GM12891 (cell line): ENCODE data around the gene PRR7. TPM values are rescaled to one million over a fixed set of nuclear protein-coding genes. Genes with fewer than 3 reads are reported as not detected.

Source experiments
- DNase-seq: peaks from one replicate; pipeline ENCODE4 v3.0.0; 2011; ENCODE audit warnings: low spot score; ENCODE audit not compliant: insufficient read length
- FAIRE-seq: peaks from 2 replicates; lab custom pipeline; 2011; peaks lifted over from hg19 to GRCh38; lab: Jason Lieb, UNC
- PAX5 ChIP-seq: IDR thresholded peaks from 2 replicates; pipeline ENCODE4 v1.6.1; 2011; ENCODE audit warnings: low read length, moderate library complexity, mild to moderate bottlenecking; ENCODE audit not compliant: insufficient read depth, severe bottlenecking
- POLR2A ChIP-seq: IDR thresholded peaks from 2 replicates; pipeline ENCODE4 v1.6.1; 2011; ENCODE audit warnings: low read depth, low read length, control low read depth
- POLR2AphosphoS5 ChIP-seq: IDR thresholded peaks from 2 replicates; pipeline ENCODE4 v1.6.1; 2011; ENCODE audit warnings: low read depth, low read length, control low read depth
- POU2F2 ChIP-seq: IDR thresholded peaks from 2 replicates; pipeline ENCODE4 v1.6.1; 2011; ENCODE audit warnings: low read depth, mild to moderate bottlenecking, control low read depth, low read length, moderate library complexity
- SPI1 ChIP-seq: IDR thresholded peaks from 2 replicates; pipeline ENCODE4 v1.6.1; 2011; ENCODE audit warnings: low read depth, low read length, control low read depth
- TAF1 ChIP-seq: IDR thresholded peaks from 2 replicates; pipeline ENCODE4 v1.6.1; 2011; ENCODE audit warnings: low read depth, low read length, control low read depth
- polyA plus RNA-seq: library from polyadenylated mRNA; unstranded; fragments of >200 nt; gene quantifications from one replicate; pipeline ENCODE4 v1.2.1, GENCODE V29; 2012; ENCODE audit warnings: low read depth, missing spikeins, inconsistent platforms; ENCODE audit not compliant: missing spikeins

PRR7 gene
- polyA plus RNA-seq, result 8.4 TPM

- FAIRE-seq, result no peak
- DNase-seq, result peak; percentile 92
- TF ChIP-seq PAX5 (peak; percentile 23), TAF1 (peak; percentile 16; the same call in 1 of the 2 replicates), SPI1 (no peak), POLR2A (peak; percentile 89; the same call in 1 of the 2 replicates), POU2F2 (peak; percentile 56; the same call in 1 of the 2 replicates), POLR2AphosphoS5 (peak; percentile 93)
Observed at GRCh38 chr5:177446200-177447065, at the start of gene PRR7. TSS of gene PRR7 (plus strand) at chr5:177446814. CDS start at chr5:177455068, 8,254 bp downstream.

- DNase-seq (no peak), FAIRE-seq (no peak)
- TF ChIP-seq POLR2AphosphoS5 (no peak), POU2F2 (no peak), SPI1 (no peak), TAF1 (no peak), PAX5 (no peak), POLR2A (no peak)
Observed at GRCh38 chr5:177397875-177398390, 48.7 kb upstream of the PRR7 start.

- FAIRE-seq, result no peak
- DNase-seq, result no peak
- no peak for TF ChIP-seq POLR2AphosphoS5
Observed at GRCh38 chr5:177399997-177400868, 46.4 kb upstream of the PRR7 start, which contains the start of gene PFN3. TSS of gene PFN3 (minus strand) at chr5:177400661. CDS start at chr5:177400576, 85 bp downstream.

GRCh38 chr5:177402271-177403043 is 44.2 kb upstream of the PRR7 start:
- FAIRE-seq (peak; percentile 87), DNase-seq (peak; percentile 67)
- TF ChIP-seq PAX5 (no peak), POLR2A (no peak), TAF1 (no peak), POU2F2 (no peak), POLR2AphosphoS5 (no peak), SPI1 (no peak)

GRCh38 chr5:177403102-177403791 is 43.4 kb upstream of the PRR7 start:
- no peak for TF ChIP-seq POU2F2
- no peak for TF ChIP-seq TAF1
- TF ChIP-seq SPI1, result no peak
- no peak for TF ChIP-seq PAX5
- DNase-seq (peak; percentile 72), FAIRE-seq (no peak)

GRCh38 chr5:177403792-177404640 is 42.6 kb upstream of the PRR7 start:
- TF ChIP-seq POU2F2 (0 out of 2 replicates have a peak, but pooled peaks have one; percentile 37), POLR2A (no peak), SPI1 (peak; percentile 34; the same call in 1 of the 2 replicates), TAF1 (no peak), POLR2AphosphoS5 (no peak), PAX5 (peak; percentile 12)
- FAIRE-seq, result peak; percentile 100
- DNase-seq, result peak; percentile 96

- FAIRE-seq (peak; percentile 9), DNase-seq (no peak)
- TF ChIP-seq TAF1 (no peak), PAX5 (no peak), POLR2A (no peak), SPI1 (no peak), POU2F2 (no peak), POLR2AphosphoS5 (no peak)
Observed at GRCh38 chr5:177404641-177405179, 41.9 kb upstream of the PRR7 start.
